OCI-LY7 (cell line): ENCODE measurements around the gene DUSP16.

ENCODE experiments used
- EZH2phosphoT487 ChIP-seq: fragments of 200-600 bp; sonication (generic); IDR thresholded peaks from 2 replicates; pipeline ENCODE4 v1.6.1; 2018; ENCODE audit warnings: low read depth, borderline replicate concordance, mild to moderate bottlenecking, mixed run types, antibody characterized with exemption, low read length, moderate library complexity, mixed read lengths
- TF ChIP-seq, protein P1 (sequence below): fragments of 200-600 bp; sonication (generic); conservative IDR thresholded peaks from 2 replicates; pipeline ENCODE4 v1.5.1; 2014; ENCODE audit warnings: mild to moderate bottlenecking, antibody characterized with exemption, low read length, moderate library complexity, mixed read lengths

DNA sequence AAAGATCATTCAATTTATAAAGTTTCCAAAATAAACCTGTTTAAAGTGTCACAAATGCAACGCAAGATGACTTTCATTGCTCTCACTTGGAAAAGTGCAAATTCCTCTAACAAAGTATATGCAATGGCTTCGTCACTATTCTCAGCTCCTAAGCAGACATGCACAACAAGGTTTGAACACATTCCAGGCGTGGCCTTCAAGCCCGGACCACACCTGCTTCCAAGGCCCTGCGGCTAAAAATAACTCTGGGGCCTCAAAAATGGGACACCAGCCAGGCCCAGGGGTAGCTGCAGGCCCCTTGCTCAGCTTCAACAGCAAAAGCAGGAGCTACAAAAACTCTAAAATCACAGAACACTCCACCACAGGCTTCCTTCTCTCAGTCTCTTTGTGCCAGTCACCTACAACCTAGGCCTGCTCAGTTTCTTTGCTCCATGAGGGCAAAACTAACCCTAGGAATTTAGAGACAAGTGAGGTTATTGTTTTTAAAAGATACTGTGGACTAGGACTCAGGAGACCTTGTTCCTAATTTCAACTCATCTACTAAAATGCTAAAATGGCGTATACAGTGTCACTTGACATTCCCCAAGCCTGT is 29.3 kb downstream of the DUSP16 start:
- TF ChIP-seq, protein P1, sequence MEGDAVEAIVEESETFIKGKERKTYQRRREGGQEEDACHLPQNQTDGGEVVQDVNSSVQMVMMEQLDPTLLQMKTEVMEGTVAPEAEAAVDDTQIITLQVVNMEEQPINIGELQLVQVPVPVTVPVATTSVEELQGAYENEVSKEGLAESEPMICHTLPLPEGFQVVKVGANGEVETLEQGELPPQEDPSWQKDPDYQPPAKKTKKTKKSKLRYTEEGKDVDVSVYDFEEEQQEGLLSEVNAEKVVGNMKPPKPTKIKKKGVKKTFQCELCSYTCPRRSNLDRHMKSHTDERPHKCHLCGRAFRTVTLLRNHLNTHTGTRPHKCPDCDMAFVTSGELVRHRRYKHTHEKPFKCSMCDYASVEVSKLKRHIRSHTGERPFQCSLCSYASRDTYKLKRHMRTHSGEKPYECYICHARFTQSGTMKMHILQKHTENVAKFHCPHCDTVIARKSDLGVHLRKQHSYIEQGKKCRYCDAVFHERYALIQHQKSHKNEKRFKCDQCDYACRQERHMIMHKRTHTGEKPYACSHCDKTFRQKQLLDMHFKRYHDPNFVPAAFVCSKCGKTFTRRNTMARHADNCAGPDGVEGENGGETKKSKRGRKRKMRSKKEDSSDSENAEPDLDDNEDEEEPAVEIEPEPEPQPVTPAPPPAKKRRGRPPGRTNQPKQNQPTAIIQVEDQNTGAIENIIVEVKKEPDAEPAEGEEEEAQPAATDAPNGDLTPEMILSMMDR = no peak
- no peak for TF ChIP-seq EZH2phosphoT487
